Progenitor cell of endocrine pancreas (in vitro differentiated cells): ENCODE measurements around the gene NUP88. TPM values are rescaled to one million over a fixed set of nuclear protein-coding genes. Genes with fewer than 3 reads are reported as not detected.

Experiments
- DNase-seq: peaks from one replicate; pipeline ENCODE4 v3.0.0; 2021; ENCODE audit warnings: low spot score; ENCODE audit not compliant: unreplicated experiment
- H3K27ac Mint-ChIP-seq: 2 replicates; pipeline ENCODE4 v1.8.0; 2021; ENCODE audit warnings: mild to moderate bottlenecking, moderate library complexity, mixed read lengths
- H3K27me3 Mint-ChIP-seq: 2 replicates; pipeline ENCODE4 v1.8.0; 2021; ENCODE audit warnings: mixed read lengths
- H3K36me3 Mint-ChIP-seq: 2 replicates; pipeline ENCODE4 v1.8.0; 2022; ENCODE audit warnings: mixed read lengths; ENCODE audit not compliant: insufficient read depth
- H3K4me1 Mint-ChIP-seq: 2 replicates; pipeline ENCODE4 v1.8.0; 2021; ENCODE audit warnings: low read depth, mixed read lengths
- H3K4me3 Mint-ChIP-seq: 2 replicates; pipeline ENCODE4 v1.8.0; 2021; ENCODE audit warnings: low read depth, mild to moderate bottlenecking, moderate library complexity, mixed read lengths
- H3K9me3 Mint-ChIP-seq: 2 replicates; pipeline ENCODE4 v1.8.0; 2021; ENCODE audit warnings: low read depth, mixed read lengths
- total RNA-seq: library from RNA; stranded (reverse); gene quantifications from 2 replicates; pipeline ENCODE4 v1.2.1, GENCODE V29; 2021
- TF ChIP-seq, protein P1 (sequence below): fragments of 200-600 bp; sonication (generic); IDR thresholded peaks from one replicate; pipeline ENCODE4 v1.5.0; 2021; ENCODE audit warnings: antibody characterized with exemption, mild to moderate bottlenecking; ENCODE audit not compliant: unreplicated experiment

The NUP88 gene
- total RNA-seq, 1 donor from 2014 or later: 64.9 TPM

DNA sequence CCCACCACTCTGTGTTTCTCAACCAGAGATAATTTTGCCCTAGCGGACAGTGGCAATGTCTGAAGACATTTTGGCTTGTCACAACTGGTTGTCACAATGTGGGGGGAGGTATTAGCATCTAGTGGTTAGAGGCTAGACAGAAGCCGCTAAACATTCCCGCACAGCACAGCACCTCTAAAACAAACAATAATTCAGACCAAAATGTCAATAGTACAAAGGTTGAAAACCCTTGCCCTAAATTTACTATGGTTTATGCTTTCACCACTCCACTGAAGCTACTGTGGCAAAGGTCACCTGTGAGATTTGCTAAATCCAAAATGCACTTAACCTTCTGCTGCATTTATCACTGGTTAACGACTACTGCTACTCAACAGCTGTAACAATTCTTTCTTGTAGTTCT lies 14.1 kb downstream of the NUP88 start:
- no peak overlapping the region for H3K27ac Mint-ChIP-seq
- TF ChIP-seq, protein P1, sequence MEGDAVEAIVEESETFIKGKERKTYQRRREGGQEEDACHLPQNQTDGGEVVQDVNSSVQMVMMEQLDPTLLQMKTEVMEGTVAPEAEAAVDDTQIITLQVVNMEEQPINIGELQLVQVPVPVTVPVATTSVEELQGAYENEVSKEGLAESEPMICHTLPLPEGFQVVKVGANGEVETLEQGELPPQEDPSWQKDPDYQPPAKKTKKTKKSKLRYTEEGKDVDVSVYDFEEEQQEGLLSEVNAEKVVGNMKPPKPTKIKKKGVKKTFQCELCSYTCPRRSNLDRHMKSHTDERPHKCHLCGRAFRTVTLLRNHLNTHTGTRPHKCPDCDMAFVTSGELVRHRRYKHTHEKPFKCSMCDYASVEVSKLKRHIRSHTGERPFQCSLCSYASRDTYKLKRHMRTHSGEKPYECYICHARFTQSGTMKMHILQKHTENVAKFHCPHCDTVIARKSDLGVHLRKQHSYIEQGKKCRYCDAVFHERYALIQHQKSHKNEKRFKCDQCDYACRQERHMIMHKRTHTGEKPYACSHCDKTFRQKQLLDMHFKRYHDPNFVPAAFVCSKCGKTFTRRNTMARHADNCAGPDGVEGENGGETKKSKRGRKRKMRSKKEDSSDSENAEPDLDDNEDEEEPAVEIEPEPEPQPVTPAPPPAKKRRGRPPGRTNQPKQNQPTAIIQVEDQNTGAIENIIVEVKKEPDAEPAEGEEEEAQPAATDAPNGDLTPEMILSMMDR: no peak
- H3K27me3 Mint-ChIP-seq: no peaks in the 10 kb centered on the region
- no peak overlapping the region for H3K4me3 Mint-ChIP-seq
- H3K36me3 Mint-ChIP-seq: peaks cover 26% of the 10 kb centered on the region
- DNase-seq: no peak
- no peaks in the 10 kb centered on the region for H3K4me1 Mint-ChIP-seq
- no peaks in the 10 kb centered on the region for H3K9me3 Mint-ChIP-seq

DNA sequence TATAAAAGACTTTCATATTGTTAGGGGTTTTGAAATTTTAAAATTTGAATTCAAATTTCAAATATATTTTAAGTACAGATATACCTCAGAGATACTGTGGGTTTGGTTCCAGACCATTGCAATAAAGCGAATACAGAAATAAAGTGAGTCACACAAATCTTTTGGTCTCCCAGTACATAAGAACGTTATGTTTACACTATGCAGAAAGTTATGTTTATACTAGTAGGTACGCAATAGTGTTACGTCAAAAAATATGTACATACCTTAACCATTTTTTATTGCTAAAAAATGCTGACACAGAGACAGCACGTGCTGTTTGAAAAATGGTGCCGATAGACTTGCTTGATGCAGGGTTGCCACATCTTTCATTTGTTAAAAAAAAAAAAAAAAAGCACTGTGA lies 19.7 kb downstream of the NUP88 start:
- no peaks in the 10 kb centered on the region for H3K27me3 Mint-ChIP-seq
- H3K36me3 Mint-ChIP-seq: peaks cover 30% of the 10 kb centered on the region

GRCh38 chr17:5396612-5397011 lies 22.9 kb downstream of the NUP88 start:
- TF ChIP-seq, protein P1: no peak
- Mint-ChIP-seq H3K4me3 (no peak overlapping the region), H3K4me1 (peaks cover 8% of the 10 kb centered on the region), H3K9me3 (no peaks in the 10 kb centered on the region), H3K27ac (no peak overlapping the region), H3K36me3 (peaks cover 39% of the 10 kb centered on the region), H3K27me3 (no peaks in the 10 kb centered on the region)
- no peak for DNase-seq

More for the DNA sequence above, 19.7 kb downstream of the NUP88 start:
- no peak for DNase-seq
- TF ChIP-seq, protein P1: no peak
- Mint-ChIP-seq H3K4me3 (no peak overlapping the region), H3K4me1 (no peaks in the 10 kb centered on the region), H3K9me3 (no peaks in the 10 kb centered on the region), H3K27ac (no peak overlapping the region)

- H3K4me3 Mint-ChIP-seq: no peak overlapping the region
- no peaks in the 10 kb centered on the region for H3K9me3 Mint-ChIP-seq
- DNase-seq: no peak
- peaks cover 32% of the 10 kb centered on the region for H3K36me3 Mint-ChIP-seq
- peaks cover 8% of the 10 kb centered on the region for H3K4me1 Mint-ChIP-seq
- TF ChIP-seq, protein P1: no peak
- no peaks in the 10 kb centered on the region for H3K27me3 Mint-ChIP-seq
- no peak overlapping the region for H3K27ac Mint-ChIP-seq
Observed at GRCh38 chr17:5391678-5392077, 27.8 kb downstream of the NUP88 start.

- no peaks in the 10 kb centered on the region for H3K9me3 Mint-ChIP-seq
Observed at GRCh38 chr17:5381542-5381941, 37.9 kb downstream of the NUP88 start.

More at GRCh38 chr17:5381542-5381941, 37.9 kb downstream of the NUP88 start:
- H3K4me1 Mint-ChIP-seq: no peaks in the 10 kb centered on the region
- no peak overlapping the region for H3K27ac Mint-ChIP-seq
- H3K36me3 Mint-ChIP-seq: peaks cover 38% of the 10 kb centered on the region
- H3K27me3 Mint-ChIP-seq: no peaks in the 10 kb centered on the region
- DNase-seq: no peak
- TF ChIP-seq, protein P1: no peak
- no peak overlapping the region for H3K4me3 Mint-ChIP-seq
